H1 (cell line): ENCODE measurements around the gene MRPL3. TPM values are rescaled to one million over a fixed set of nuclear protein-coding genes. Genes with fewer than 3 reads are reported as not detected.

Experiments
- ATF2 ChIP-seq: IDR thresholded peaks from 2 replicates; pipeline ENCODE4 v1.6.1; 2012; ENCODE audit warnings: low read length, inconsistent platforms
- BCL11A ChIP-seq, 2 experiments: IDR thresholded peaks; one replicate each; pipeline ENCODE4 v1.6.1; 2011; ENCODE audit warnings: low read depth in 2 of 2, low read length in 2 of 2, mild to moderate bottlenecking in 2 of 2
- CEBPB ChIP-seq: IDR thresholded peaks from 2 replicates; pipeline ENCODE4 v1.6.1; 2012; ENCODE audit warnings: low read depth, low read length
- NRF1 ChIP-seq: IDR thresholded peaks from 2 replicates; pipeline ENCODE4 v1.6.1; 2011; ENCODE audit warnings: mild to moderate bottlenecking, low read depth, low read length, improper control_type of control experiment
- polyA plus RNA-seq, 7 experiments: library from polyadenylated mRNA; depleted of rRNA in 3 of 7; stranded (reverse) in 5 of 7; unstranded in 2 of 7; fragments of >200 nt in 5 of 7; fragments of 200-250 nt in 2 of 7; gene quantifications; 1 replicate in 5 of 7; 2 replicates in 1 of 7; 4 replicates in 1 of 7; pipeline versions ENCODE4 v1.2.1 to v1.2.3, GENCODE V29; 2011 to 2013; ENCODE audit warnings: missing spikeins in 2 of 7, mixed read lengths in 2 of 7
- total RNA-seq: library from RNA; stranded (reverse); fragmentation: NEBNext Ultra II Directional; extraction: Animal tissue kit (Norgen Biotek cat#: 25700); gene quantifications from 2 replicates; pipeline ENCODE4 v1.2.1, GENCODE V29; 2021

Gene MRPL3
- total and polyA plus RNA-seq, 2 of the 8 experiments (the other 6 are each of a cell fraction or from before 2014, with no cell fraction given), result 164 to 175 TPM

GRCh38 chr3:131494706-131495105, 8.1 kb downstream of the MRPL3 start (continued):
- no peak for TF ChIP-seq BCL11A (IDR thresholded peaks at IDR 0.05; ENCODE audit: low read depth in 2 of 2, low read length in 2 of 2)
- TF ChIP-seq ATF2, result no peak
- TF ChIP-seq NRF1, result no peak
- TF ChIP-seq CEBPB, result no peak
